GM12878 (cell line): ENCODE measurements around the gene VSTM2B. TPM values are rescaled to one million over a fixed set of nuclear protein-coding genes. Genes with fewer than 3 reads are reported as not detected.

ENCODE experiments used
- ATAC-seq: fragments of 200-7000 bp; cut with Tn5 transposase; 3 replicates; pipeline ENCODE4 v1.9.1; 2020; ENCODE audit warnings: mild to moderate bottlenecking, moderate library complexity
- BruUV-seq: library from RNA; stranded (reverse); fragments of 400-500 nt; replicated peaks from 2 replicates; lab custom pipeline; 2021; lab: Mats Ljungman, UMichigan
- CTCF ChIA-PET: fragments of 300-600 bp; sonication (Branson Sonifier 250); formaldehyde crosslinking; extraction: SDS; loops from one replicate; lab custom pipeline; 2021; ENCODE audit warnings: inconsistent platforms; lab: Yijun Ruan, JAX
- POLR2A ChIA-PET: fragments of 350-600 bp; formaldehyde crosslinking; extraction: SDS; loops from one replicate; lab custom pipeline; 2021; ENCODE audit warnings: inconsistent platforms; lab: Charles Lee
- RAD21 ChIA-PET: fragments of 300-600 bp; sonication (Branson Sonifier 250); formaldehyde crosslinking; loops from one replicate; lab custom pipeline; 2023; ENCODE audit warnings: antibody characterized with exemption; ENCODE audit not compliant: unreplicated experiment; lab: Charles Lee
- SMC1A ChIA-PET: fragments of 300-600 bp; sonication (Branson Sonifier 250); formaldehyde crosslinking; loops from one replicate; lab custom pipeline; 2023; ENCODE audit not compliant: unreplicated experiment, uncharacterized antibody; lab: Charles Lee
- DNase-seq: peaks from one replicate; pipeline ENCODE4 v3.0.0-alpha.2; 2011; ENCODE audit warnings: low read depth, low spot score
- FAIRE-seq: peaks from 3 replicates; lab custom pipeline; 2011; peaks lifted over from hg19 to GRCh38; lab: Jason Lieb, UNC
- H2AFZ ChIP-seq: 2 replicates; pipeline ENCODE4 v1.6.0; 2011; ENCODE audit warnings: low read depth, low read length, control low read depth; ENCODE audit not compliant: control insufficient read depth
- H3K27ac ChIP-seq: 2 replicates; pipeline ENCODE4 v1.5.1; 2011; ENCODE audit warnings: control low read depth; ENCODE audit not compliant: control insufficient read depth, insufficient read depth
- H3K27me3 ChIP-seq, 2 experiments: replicated peaks in 1 of 2; 2 replicates each; pipeline versions ENCODE4 v1.6.0 to v1.6.1; 2011; ENCODE audit warnings: low read length in 1 of 2; ENCODE audit not compliant: control insufficient read depth in 2 of 2, insufficient read depth in 2 of 2
- H3K36me3 ChIP-seq, 2 experiments: 2 replicates each; pipeline ENCODE4 v1.5.1; 2011; ENCODE audit warnings: low read length in 1 of 2; ENCODE audit not compliant: control insufficient read depth in 2 of 2, insufficient read depth in 2 of 2
- H3K4me1 ChIP-seq: 2 replicates; pipeline ENCODE4 v1.6.1; 2011; ENCODE audit warnings: mild to moderate bottlenecking, low read length, moderate library complexity, mixed read lengths; ENCODE audit not compliant: control insufficient read depth, insufficient read depth
- H3K4me2 ChIP-seq: 2 replicates; pipeline ENCODE4 v1.6.0; 2011; ENCODE audit warnings: control low read depth; ENCODE audit not compliant: control insufficient read depth, insufficient read depth
- H3K4me3 ChIP-seq: fragments of 200-600 bp; sonication (generic); 2 replicates; pipeline ENCODE4 v1.5.1; 2016
- H3K79me2 ChIP-seq: 2 replicates; pipeline ENCODE4 v1.6.0; 2011; ENCODE audit warnings: low read length; ENCODE audit not compliant: control insufficient read depth, insufficient read depth
- H3K9ac ChIP-seq: 2 replicates; pipeline ENCODE4 v1.8.0; 2011; ENCODE audit warnings: low read length, control low read depth, mixed read lengths; ENCODE audit not compliant: control insufficient read depth, insufficient read depth
- H3K9me3 ChIP-seq: replicated peaks from 3 replicates; pipeline ENCODE4 v1.5.1; 2011; ENCODE audit warnings: mild to moderate bottlenecking, low read length; ENCODE audit not compliant: control insufficient read depth, insufficient read depth
- H4K20me1 ChIP-seq: 2 replicates; pipeline ENCODE4 v1.6.0; 2011; ENCODE audit not compliant: control insufficient read depth, insufficient read depth
- ASH2L ChIP-seq: fragments of 300-600, 200-600 bp; sonication (generic); IDR thresholded peaks from 2 replicates; pipeline ENCODE4 v1.6.1; 2017; ENCODE audit warnings: low read depth, mild to moderate bottlenecking, borderline replicate concordance
- CBX3 ChIP-seq: fragments of 200-600 bp; sonication (generic); IDR thresholded peaks from 2 replicates; pipeline ENCODE4 v1.6.1; 2016; ENCODE audit warnings: low read depth, borderline replicate concordance
- CHD1 ChIP-seq: IDR thresholded peaks from 2 replicates; pipeline ENCODE4 v1.6.1; 2012; ENCODE audit warnings: low read depth, low read length, improper control_type of control experiment
- CHD2 ChIP-seq: IDR thresholded peaks from 2 replicates; pipeline ENCODE4 v1.6.1; 2011; ENCODE audit warnings: low read depth, low read length, improper control_type of control experiment, borderline replicate concordance
- CREB1 ChIP-seq: IDR thresholded peaks from 2 replicates; pipeline ENCODE4 v1.6.1; 2012; ENCODE audit warnings: low read depth, mild to moderate bottlenecking, inconsistent platforms
- DPF2 ChIP-seq: fragments of 450-650 bp; IDR thresholded peaks from 2 replicates; pipeline ENCODE4 v1.6.1; 2017; ENCODE audit warnings: mild to moderate bottlenecking
- MYC ChIP-seq: IDR thresholded peaks from 2 replicates; pipeline ENCODE4 v1.6.1; 2011; ENCODE audit warnings: mild to moderate bottlenecking, low read length, moderate library complexity, inconsistent platforms; ENCODE audit not compliant: insufficient read depth, insufficient replicate concordance, insufficient read length, severe bottlenecking
- NFYA ChIP-seq: IDR thresholded peaks from 2 replicates; pipeline ENCODE4 v1.6.1; 2011; ENCODE audit warnings: low read depth, mild to moderate bottlenecking, low read length, improper control_type of control experiment, borderline replicate concordance
- NR2F1 ChIP-seq: fragments of 450-650 bp; conservative IDR thresholded peaks from 2 replicates; pipeline ENCODE4 v1.6.1; 2017; ENCODE audit warnings: mild to moderate bottlenecking
- RELB ChIP-seq: fragments of 450-650 bp; IDR thresholded peaks from 2 replicates; pipeline ENCODE4 v1.6.1; 2017; ENCODE audit warnings: low read depth, mild to moderate bottlenecking, moderate library complexity
- SKIL ChIP-seq: fragments of 450-650 bp; IDR thresholded peaks from 2 replicates; pipeline ENCODE4 v1.6.1; 2017; ENCODE audit warnings: mild to moderate bottlenecking, low read depth, inconsistent platforms; ENCODE audit not compliant: poor library complexity, severe bottlenecking
- SP1 ChIP-seq: IDR thresholded peaks from one replicate; pipeline ENCODE4 v1.6.1; 2011; ENCODE audit warnings: low read depth, low read length
- TARDBP ChIP-seq: IDR thresholded peaks from 2 replicates; pipeline ENCODE4 v1.6.1; 2016; ENCODE audit warnings: borderline replicate concordance
- YBX1 ChIP-seq: fragments of 450-650 bp; IDR thresholded peaks from 2 replicates; pipeline ENCODE4 v1.6.1; 2016; ENCODE audit warnings: antibody characterized with exemption
- ZBTB4 ChIP-seq: fragments of 450-650 bp; formaldehyde crosslinking; IDR thresholded peaks from 2 replicates; pipeline ENCODE4 v1.4.0; 2022; ENCODE audit warnings: mild to moderate bottlenecking, moderate library complexity
- ZNF274 ChIP-seq: IDR thresholded peaks from one replicate; pipeline ENCODE4 v1.8.0; 2011; ENCODE audit not compliant: insufficient read length, insufficient read depth
- ZZZ3 ChIP-seq: IDR thresholded peaks from 2 replicates; pipeline ENCODE4 v1.6.1; 2011; ENCODE audit warnings: low read depth; ENCODE audit not compliant: control insufficient read depth, insufficient read length
- WGBS: methylation state at CpG from one replicate; pipeline ENCODE4 v1.1.6; 2016; ENCODE audit warnings: low lambda C conversion rate; ENCODE audit not compliant: insufficient replicate concordance, insufficient coverage; ENCODE audit errors: missing lambda C conversion rate; 5-methylcytosine and 5-hydroxymethylcytosine counted together
- in situ Hi-C: fragments of 300-500 bp; cut with MboI; formaldehyde crosslinking; loops from 9 replicates; pipeline ENCODE4 v1.14.3; 2018; ENCODE audit warnings: mixed read lengths
- intact Hi-C: fragments of 100-400 bp; cut with micrococcal nuclease; formaldehyde crosslinking; loops from one replicate; pipeline ENCODE4 v1.14.2; 2022; ENCODE audit not compliant: unreplicated experiment
- polyA plus RNA-seq, 11 experiments: library from polyadenylated mRNA; depleted of rRNA in 4 of 11; unstranded in 6 of 11; stranded (reverse) in 5 of 11; fragments of >200 nt; fragmentation: Nextera tagmentation in 4 of 11; fragmentation: Illumina TruSeq in 1 of 11; extraction: Ambion mirVana in 4 of 11; extraction: Trizol in 1 of 11; gene quantifications; 1 replicate in 1 of 11; 2 replicates in 10 of 11; pipeline versions ENCODE4 v1.2.1 to v1.2.3, GENCODE V29; 2011 to 2016; ENCODE audit warnings: inconsistent platforms in 2 of 11, missing spikeins in 2 of 11, low read depth in 1 of 11
- total RNA-seq, 4 experiments: library from RNA; depleted of rRNA in 3 of 4; stranded (reverse); fragments of >200 nt in 3 of 4; fragmentation: Illumina TruSeq in 1 of 4; extraction: Trizol in 1 of 4; gene quantifications; 2 replicates each; pipeline versions ENCODE4 v1.2.1 to v1.2.3, GENCODE V29; 2013 to 2021

Gene VSTM2B
- total and polyA plus RNA-seq, 10 of the 15 experiments (the other 5 are each of a cell fraction or from before 2014, with no cell fraction given): not detected

GRCh38 chr19:29476528-29476927 is 49.3 kb upstream of the VSTM2B start (continued):
- TF ChIP-seq SKIL: no peak
- no peak for TF ChIP-seq ZZZ3
- no peak for TF ChIP-seq ZNF274
- TF ChIP-seq NFYA: no peak

- BruUV-seq: no TSS peak
- Histone ChIP-seq H3K9ac (no peak overlapping the region), H3K4me3 (no peak overlapping the region), H3K27me3 (no peaks in the 10 kb centered on the region; a peak in 1 of 4 replicates), H3K36me3 (no peaks in the 10 kb centered on the region), H4K20me1 (no peaks in the 10 kb centered on the region), H3K27ac (no peak overlapping the region), H2AFZ (no peak overlapping the region), H3K79me2 (no peaks in the 10 kb centered on the region), H3K4me1 (no peaks in the 10 kb centered on the region), H3K9me3 (no peaks in the 10 kb centered on the region; the same call in 2 of the 3 replicates), H3K4me2 (no peak overlapping the region)
- CTCF ChIA-PET: interaction anchor here (0.5 to 1.0 kb wide), 3 partner anchors 130 to 217 kb away, joined by 3 read pairs; no protein-coding TSS in a partner anchor
- in situ Hi-C loops (no loop called here), intact Hi-C loops (loop anchor here (10.0 kb wide), 1 partner anchor 117 kb away; no protein-coding TSS in a partner anchor)
- WGBS: 27% methylated on average over 16 of the region's 16 CpGs
- FAIRE-seq (no peak), DNase-seq (no peak), ATAC-seq (no peak)
- POLR2A ChIA-PET: no interaction called here
- RAD21 ChIA-PET: no interaction called here
- SMC1A ChIA-PET: no interaction called here
- TF ChIP-seq RELB: no peak
- TF ChIP-seq ZBTB4 (CRISPR knock-in tag): no peak
- no peak for TF ChIP-seq MYC
- no peak for TF ChIP-seq CBX3
- TF ChIP-seq CREB1: no peak
- no peak for TF ChIP-seq NR2F1
- TF ChIP-seq SP1: no peak
- no peak for TF ChIP-seq CHD1
- TF ChIP-seq ASH2L: no peak
- no peak for TF ChIP-seq DPF2
- no peak for TF ChIP-seq YBX1
- TF ChIP-seq TARDBP: no peak
- TF ChIP-seq CHD2: no peak
Measured at GRCh38 chr19:29477831-29478577, 47.8 kb upstream of the VSTM2B start.
